Karpas-422 (cell line): ENCODE data around the gene TTLL6. TPM values are rescaled to one million over a fixed set of nuclear protein-coding genes. Genes with fewer than 3 reads are reported as not detected.

Source experiments
- DNase-seq: peaks from one replicate; pipeline ENCODE4 v3.0.0-alpha.2; 2015
- H2AFZ ChIP-seq: fragments of 200-600 bp; sonication (generic); 2 replicates; pipeline ENCODE4 v1.6.1; 2014; ENCODE audit warnings: antibody characterized with exemption, low read length, mixed read lengths
- H3K27ac ChIP-seq: fragments of 200-600 bp; sonication (generic); 2 replicates; pipeline ENCODE4 v1.5.1; 2014; ENCODE audit warnings: mild to moderate bottlenecking, low read length, moderate library complexity
- H3K27me3 ChIP-seq: fragments of 200-600 bp; sonication (generic); 2 replicates; pipeline ENCODE4 v1.6.1; 2014; ENCODE audit warnings: low read length, mixed read lengths
- H3K36me3 ChIP-seq: fragments of 200-600 bp; sonication (generic); 2 replicates; pipeline ENCODE4 v1.6.1; 2014; ENCODE audit warnings: low read length, mixed read lengths; ENCODE audit not compliant: insufficient read depth
- H3K4me1 ChIP-seq: fragments of 200-600 bp; sonication (generic); 2 replicates; pipeline ENCODE4 v1.6.1; 2014; ENCODE audit warnings: mild to moderate bottlenecking, low read length, mixed read lengths
- H3K4me2 ChIP-seq: fragments of 200-600 bp; sonication (generic); 2 replicates; pipeline ENCODE4 v1.6.1; 2014; ENCODE audit warnings: low read length, low read depth, mild to moderate bottlenecking; ENCODE audit not compliant: poor library complexity, severe bottlenecking
- H3K4me3 ChIP-seq: fragments of 200-600 bp; sonication (generic); 2 replicates; pipeline ENCODE4 v1.5.1; 2014; ENCODE audit warnings: mild to moderate bottlenecking, antibody characterized with exemption, low read length, mixed read lengths
- H3K79me2 ChIP-seq: fragments of 200-600 bp; sonication (generic); 2 replicates; pipeline ENCODE4 v1.6.1; 2014; ENCODE audit warnings: mild to moderate bottlenecking, low read length, mixed read lengths
- H3K9ac ChIP-seq: fragments of 200-600 bp; sonication (generic); 2 replicates; pipeline ENCODE4 v1.6.0; 2014; ENCODE audit warnings: low read length
- H3K9me2 ChIP-seq: fragments of 200-600 bp; sonication (generic), shearing (Covaris generic); replicated peaks from 2 replicates; pipeline ENCODE4 v1.6.0; 2014; ENCODE audit warnings: mild to moderate bottlenecking, low read length, moderate library complexity; ENCODE audit not compliant: insufficient read depth
- H3K9me3 ChIP-seq: fragments of 300-700, 200-600 bp; sonication (generic); 2 replicates; pipeline ENCODE4 v1.6.1; 2014; ENCODE audit warnings: low read length, mixed read lengths
- H4K20me1 ChIP-seq: fragments of 200-600 bp; sonication (generic); 2 replicates; pipeline ENCODE4 v1.6.1; 2014; ENCODE audit warnings: mild to moderate bottlenecking, antibody characterized with exemption, low read length, low read depth; ENCODE audit not compliant: insufficient read depth
- total RNA-seq: library from RNA; depleted of rRNA; stranded (reverse); fragments of >200 nt; shearing (Covaris generic); gene quantifications from 2 replicates; pipeline ENCODE4 v1.2.3, GENCODE V29; 2014; ENCODE audit warnings: low replicate concordance

The TTLL6 gene
- total RNA-seq, 1 experiment from 2014 or later: not detected

DNA sequence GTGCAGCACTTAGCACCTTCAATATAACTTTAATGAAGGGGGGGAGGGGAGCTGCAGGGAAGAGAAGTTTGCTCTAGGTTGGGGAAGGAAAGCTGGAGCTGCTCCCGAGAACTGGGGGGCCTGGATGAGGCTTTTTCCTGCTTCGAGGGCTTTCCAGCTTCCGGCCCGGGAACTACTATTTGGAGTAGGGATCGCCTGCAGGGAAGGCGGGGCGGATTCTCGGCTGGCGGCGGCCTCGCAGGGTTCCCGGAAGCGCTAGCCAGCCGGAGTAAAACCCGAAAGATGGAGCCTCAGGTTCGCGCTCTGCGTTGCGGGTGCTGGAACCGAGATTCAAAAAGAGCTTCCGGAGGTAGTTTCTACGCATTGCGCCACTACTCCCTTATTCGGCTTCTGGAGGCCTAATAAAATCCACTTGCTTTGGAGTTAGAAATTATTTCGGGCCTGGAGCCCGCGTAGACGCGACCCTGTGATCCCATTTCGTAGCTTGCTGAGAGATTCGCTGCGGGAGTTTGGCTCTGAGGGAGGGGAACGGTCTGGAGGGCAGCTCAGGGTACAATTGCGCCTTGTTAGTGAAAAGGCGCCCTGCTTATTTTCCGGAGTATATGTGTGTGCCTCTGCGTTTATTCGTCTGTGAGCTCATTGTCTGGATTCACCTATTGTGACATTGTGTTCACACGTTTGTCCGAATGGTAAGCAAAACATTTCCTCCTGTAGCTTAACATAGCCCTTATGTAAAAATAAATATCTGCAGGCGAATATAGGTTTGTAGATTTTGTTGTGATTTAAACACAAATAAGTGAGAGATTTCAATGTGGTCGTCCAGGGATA is 93.4 kb downstream of the TTLL6 start:
- Histone ChIP-seq H3K4me1 (peaks cover 3% of the 10 kb centered on the region; the same call in 1 of the 2 replicates), H3K27me3 (no peaks in the 10 kb centered on the region), H3K4me2 (no peak overlapping the region), H3K4me3 (no peak overlapping the region), H2AFZ (no peak overlapping the region), H3K9ac (no peak overlapping the region), H3K36me3 (no peaks in the 10 kb centered on the region), H3K79me2 (no peaks in the 10 kb centered on the region), H3K27ac (no peak overlapping the region), H3K9me2 (no peaks in the 10 kb centered on the region), H3K9me3 (no peaks in the 10 kb centered on the region), H4K20me1 (no peaks in the 10 kb centered on the region)
- DNase-seq: no peak

DNA sequence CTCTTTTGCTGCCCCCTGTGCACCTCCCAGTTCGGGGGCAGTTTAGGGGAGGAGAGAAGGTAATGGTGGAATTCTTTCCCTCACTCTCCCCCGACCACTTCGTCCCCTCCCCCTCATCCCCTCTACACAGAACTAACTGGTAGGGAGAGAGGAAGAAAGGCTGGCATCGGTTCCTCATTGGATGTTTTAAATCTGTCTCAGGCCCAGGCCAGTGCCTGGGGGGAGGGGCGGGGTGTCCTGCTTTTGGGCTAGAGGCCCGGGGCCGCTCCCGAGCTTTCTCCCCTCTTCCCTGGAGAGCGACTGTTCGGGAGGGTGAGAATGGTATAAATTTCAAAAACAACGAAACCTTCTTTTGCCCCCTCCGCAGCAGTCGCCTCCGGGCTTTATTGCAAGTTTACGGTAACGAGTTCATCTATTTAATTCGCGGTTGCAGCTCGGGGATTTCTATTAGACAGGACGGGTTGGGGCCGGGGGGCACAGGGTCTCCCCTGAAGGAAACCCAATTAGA is 94.1 kb downstream of the TTLL6 start, which contains the start of gene PRAC2:
Gene PRAC2, plus strand, starts transcription at position 271 of the 508 bp plus-strand sequence. CDS start 1,226 bp downstream, outside the sequence.
- H3K9me2 ChIP-seq: no peaks in the 10 kb centered on the region
- no peaks in the 10 kb centered on the region for H3K79me2 ChIP-seq
- no peaks in the 10 kb centered on the region for H3K27me3 ChIP-seq
- no peak within 1 kb of the TSS for H3K9ac ChIP-seq
- no peak within 1 kb of the TSS for H3K27ac ChIP-seq
- H3K4me1 ChIP-seq: peaks cover 3% of the 10 kb centered on the region; the same call in 1 of the 2 replicates
- H4K20me1 ChIP-seq: no peaks in the 10 kb centered on the region
- H3K36me3 ChIP-seq: no peaks in the 10 kb centered on the region
- no peak for DNase-seq
- H3K4me2 ChIP-seq: no peak within 1 kb of the TSS
- no peaks in the 10 kb centered on the region for H3K9me3 ChIP-seq
- no peak within 1 kb of the TSS for H3K4me3 ChIP-seq
- H2AFZ ChIP-seq: no peak within 1 kb of the TSS

DNA sequence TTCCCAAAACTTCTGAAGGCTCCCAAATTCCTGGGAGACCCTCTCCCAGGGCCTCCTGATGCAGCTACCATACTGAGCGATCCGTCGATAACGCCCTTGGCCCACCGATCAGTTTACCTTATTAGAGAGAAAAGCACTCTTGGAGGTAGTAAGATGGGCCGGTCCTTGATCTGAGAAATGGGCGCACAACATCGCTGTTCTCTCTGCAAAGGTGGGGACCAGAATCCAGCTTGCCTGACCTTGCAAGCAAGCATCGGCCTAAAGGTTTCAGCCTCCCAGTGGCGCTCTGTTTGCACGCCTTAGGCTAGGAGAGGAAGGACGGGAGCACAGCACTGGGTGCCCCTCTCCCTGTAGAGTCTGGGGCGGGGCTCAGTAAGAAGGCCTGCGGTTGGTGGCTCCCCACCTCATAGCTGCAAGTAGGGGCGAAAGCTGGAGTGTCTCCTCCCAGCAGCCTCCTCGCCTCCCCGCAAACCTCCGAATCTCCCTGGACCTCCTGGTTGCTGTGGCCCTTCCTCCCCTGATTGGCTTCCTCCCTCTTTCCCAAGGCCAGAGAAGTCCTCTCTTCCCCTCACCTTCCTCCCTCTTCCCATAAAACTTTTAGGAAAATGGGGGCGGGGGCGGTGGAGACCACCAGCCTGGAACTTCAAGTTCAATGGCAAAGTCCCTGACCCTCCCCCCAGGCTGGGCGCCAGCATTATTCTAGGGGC is 94.7 kb downstream of the TTLL6 start, which contains the start of gene PRAC1:
Gene PRAC1, minus strand, starts transcription at position 318 of the 707 bp plus-strand sequence. Its CDS starts 126 bp downstream, at position 192.
- H3K9me3 ChIP-seq: no peaks in the 10 kb centered on the region
- H3K4me3 ChIP-seq: no peak within 1 kb of the TSS
- H3K4me1 ChIP-seq: peaks cover 3% of the 10 kb centered on the region; the same call in 1 of the 2 replicates
- no peak within 1 kb of the TSS for H3K4me2 ChIP-seq
- H3K36me3 ChIP-seq: no peaks in the 10 kb centered on the region
- no peaks in the 10 kb centered on the region for H3K9me2 ChIP-seq
- H3K9ac ChIP-seq: no peak within 1 kb of the TSS
- H2AFZ ChIP-seq: no peak within 1 kb of the TSS
- no peak within 1 kb of the TSS for H3K27ac ChIP-seq
- H3K27me3 ChIP-seq: no peaks in the 10 kb centered on the region
- H4K20me1 ChIP-seq: no peaks in the 10 kb centered on the region
- H3K79me2 ChIP-seq: no peaks in the 10 kb centered on the region
- no peak for DNase-seq

DNA sequence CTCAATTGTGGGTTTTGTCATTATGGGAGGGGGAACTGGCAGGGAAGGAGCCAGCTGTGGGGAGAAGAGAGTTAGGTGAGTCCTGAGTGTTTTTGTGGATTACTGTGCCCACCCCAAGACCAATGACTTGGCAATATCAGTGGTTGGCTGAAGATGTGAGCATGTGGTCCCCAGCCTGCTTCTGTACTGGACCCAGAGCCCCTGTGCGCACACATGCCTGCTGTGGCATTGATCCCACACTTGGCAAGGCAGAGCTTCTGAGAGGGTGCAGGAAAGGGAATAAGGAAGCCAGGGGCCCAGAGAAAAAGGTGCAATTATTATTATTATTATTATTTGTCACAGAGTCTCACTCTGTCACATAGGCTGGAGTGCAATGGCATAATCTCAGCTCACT is 96.0 kb downstream of the TTLL6 start:
- no peaks in the 10 kb centered on the region for H3K9me2 ChIP-seq
- H3K36me3 ChIP-seq: no peaks in the 10 kb centered on the region
- H3K4me3 ChIP-seq: no peak overlapping the region
- DNase-seq: no peak
- peaks cover 3% of the 10 kb centered on the region; the same call in 1 of the 2 replicates for H3K4me1 ChIP-seq
- H3K9ac ChIP-seq: no peak overlapping the region
- no peak overlapping the region for H2AFZ ChIP-seq
- H3K4me2 ChIP-seq: no peak overlapping the region
- H3K27ac ChIP-seq: no peak overlapping the region
- H3K27me3 ChIP-seq: no peaks in the 10 kb centered on the region
- H3K9me3 ChIP-seq: no peaks in the 10 kb centered on the region
- H3K79me2 ChIP-seq: no peaks in the 10 kb centered on the region
- H4K20me1 ChIP-seq: no peaks in the 10 kb centered on the region

DNA sequence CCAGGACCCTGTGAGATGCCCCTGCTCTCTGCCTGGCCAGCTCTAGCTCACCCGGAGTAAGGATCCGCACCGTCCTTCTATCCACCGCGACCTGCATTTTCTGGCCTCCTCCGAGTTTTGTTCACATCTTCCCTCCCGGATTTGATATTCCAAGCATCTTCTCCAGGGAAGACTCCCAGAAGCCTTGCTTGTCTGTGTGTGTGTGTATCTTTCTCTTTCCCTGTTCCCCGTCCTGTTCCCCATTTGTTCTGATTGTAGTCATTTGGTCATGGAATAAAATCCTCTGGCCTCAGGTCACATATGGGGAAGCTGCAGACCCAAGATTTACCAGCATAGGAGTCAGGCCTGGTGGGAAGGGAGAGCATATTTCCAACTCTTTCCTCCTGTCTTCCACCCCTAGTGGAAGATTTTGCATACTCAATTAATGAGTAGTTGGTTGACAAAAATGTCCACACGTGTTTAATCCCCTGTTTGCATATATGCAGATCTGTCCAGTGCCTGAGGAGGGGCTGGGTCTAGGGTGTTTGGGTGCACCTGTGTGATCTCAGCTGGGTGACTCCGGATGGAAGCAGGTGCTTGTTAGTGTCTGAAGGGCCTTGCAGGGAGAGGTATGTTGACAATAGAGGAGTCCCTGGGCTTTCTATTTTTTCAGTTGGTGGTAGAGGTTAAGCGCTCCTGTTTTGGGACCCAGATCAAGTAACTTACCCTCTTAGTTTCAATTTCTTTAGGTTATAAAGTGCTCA is 96.6 kb downstream of the TTLL6 start:
- no peak overlapping the region for H3K4me2 ChIP-seq
- no peaks in the 10 kb centered on the region for H3K9me3 ChIP-seq
- H3K27me3 ChIP-seq: no peaks in the 10 kb centered on the region
- H3K9ac ChIP-seq: no peak overlapping the region
- no peaks in the 10 kb centered on the region for H4K20me1 ChIP-seq
- DNase-seq: no peak
- H3K9me2 ChIP-seq: no peaks in the 10 kb centered on the region
- H3K79me2 ChIP-seq: no peaks in the 10 kb centered on the region
- H3K4me1 ChIP-seq: peaks cover 3% of the 10 kb centered on the region; the same call in 1 of the 2 replicates
- H3K4me3 ChIP-seq: no peak overlapping the region
- H3K27ac ChIP-seq: no peak overlapping the region
- H2AFZ ChIP-seq: no peak overlapping the region
- H3K36me3 ChIP-seq: no peaks in the 10 kb centered on the region

DNA sequence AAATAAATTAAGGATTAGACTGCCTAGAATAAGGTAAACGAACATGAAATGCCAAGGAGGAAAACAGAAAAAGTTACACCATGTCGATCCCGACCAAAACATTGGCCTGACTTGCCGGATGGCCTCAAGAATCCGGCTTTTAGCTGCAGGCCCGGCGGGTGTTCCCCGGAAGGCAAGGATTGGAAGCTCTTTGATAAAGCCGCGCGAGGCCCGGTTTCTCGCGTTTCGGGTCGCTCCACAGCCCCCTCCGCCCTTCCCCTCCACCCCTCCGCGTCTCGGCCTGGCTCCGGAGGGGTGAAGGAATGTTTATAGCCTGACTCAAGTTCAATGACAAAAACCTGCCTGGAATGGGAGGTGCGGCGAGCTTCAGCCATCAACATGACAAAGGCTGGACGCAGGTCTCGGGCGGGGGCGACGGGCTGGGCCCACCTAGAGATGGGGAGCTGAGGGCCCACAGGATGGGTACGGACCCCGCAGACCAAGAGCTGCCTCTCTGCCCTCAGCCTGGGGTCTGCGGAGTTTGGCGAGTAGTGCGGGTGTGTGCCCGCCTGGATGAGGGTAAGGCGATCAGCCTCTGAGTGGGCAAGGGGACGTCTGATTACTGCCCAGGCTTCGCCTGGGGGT is 97.3 kb downstream of the TTLL6 start:
- Histone ChIP-seq H3K4me1 (peaks cover 3% of the 10 kb centered on the region; the same call in 1 of the 2 replicates), H3K27ac (no peak overlapping the region), H4K20me1 (no peaks in the 10 kb centered on the region), H2AFZ (no peak overlapping the region), H3K36me3 (no peaks in the 10 kb centered on the region), H3K4me2 (no peak overlapping the region), H3K79me2 (no peaks in the 10 kb centered on the region), H3K9ac (no peak overlapping the region), H3K9me2 (no peaks in the 10 kb centered on the region), H3K27me3 (no peaks in the 10 kb centered on the region), H3K9me3 (no peaks in the 10 kb centered on the region), H3K4me3 (no peak overlapping the region)
- no peak for DNase-seq

DNA sequence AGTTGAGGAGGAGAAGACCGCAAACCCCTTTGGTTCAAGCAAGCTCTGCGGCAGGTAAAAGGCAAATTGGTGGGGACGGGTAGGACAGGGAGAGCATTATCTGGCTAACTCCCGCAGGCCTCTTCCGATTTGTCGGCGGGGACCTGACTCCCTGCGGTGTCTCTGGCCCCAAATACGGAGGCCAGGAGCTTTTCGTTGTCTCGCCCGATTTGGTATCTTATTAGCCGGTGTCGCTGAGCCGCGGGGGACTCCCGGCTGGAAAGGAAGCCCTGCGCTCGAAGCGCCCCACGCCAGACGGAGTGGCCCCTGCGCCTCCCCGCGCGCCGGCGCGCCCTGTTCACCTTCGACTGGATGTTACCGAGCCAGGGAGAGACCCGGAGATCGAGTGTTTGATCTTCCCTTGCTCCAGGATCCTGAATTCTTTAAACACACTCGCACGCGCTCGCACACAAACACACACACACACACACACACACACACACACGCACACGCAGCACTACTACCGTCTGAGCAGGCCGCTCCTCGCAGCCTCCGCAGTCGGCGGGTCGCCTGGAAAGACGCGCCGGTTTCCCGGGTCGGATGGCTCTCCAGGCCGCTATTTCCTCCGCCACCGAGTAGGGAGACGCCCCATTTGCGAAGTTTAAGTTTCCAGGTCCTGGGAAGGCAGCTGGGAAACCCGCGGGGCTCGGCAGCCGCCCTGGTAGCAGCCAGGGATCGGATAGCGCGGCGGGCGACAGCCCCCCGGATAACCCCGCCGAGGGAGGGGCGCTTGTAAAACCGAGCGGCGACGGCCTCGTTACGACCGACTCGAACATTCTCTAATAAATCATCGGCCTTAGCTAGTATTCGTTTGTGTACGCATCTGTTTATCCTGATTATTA is 98.0 kb downstream of the TTLL6 start:
- H3K9me3 ChIP-seq: no peaks in the 10 kb centered on the region
- no peaks in the 10 kb centered on the region for H3K9me2 ChIP-seq
- H3K4me2 ChIP-seq: no peak overlapping the region
- H3K36me3 ChIP-seq: no peaks in the 10 kb centered on the region
- H3K4me3 ChIP-seq: no peak overlapping the region
- no peak overlapping the region for H3K9ac ChIP-seq
- H3K27me3 ChIP-seq: no peaks in the 10 kb centered on the region
- DNase-seq: no peak
- no peak overlapping the region for H3K27ac ChIP-seq
- H2AFZ ChIP-seq: no peak overlapping the region
- peaks cover 3% of the 10 kb centered on the region; the same call in 1 of the 2 replicates for H3K4me1 ChIP-seq
- no peaks in the 10 kb centered on the region for H4K20me1 ChIP-seq
- no peaks in the 10 kb centered on the region for H3K79me2 ChIP-seq
